COLO829 (cell line): ENCODE data around the gene PHACTR3.
"Not testable (repeated sequence)": the region's sequence is repeated elsewhere in the genome, so short reads cannot be mapped to it uniquely, and the experiment has no call there.

Experiments used
- DNase-seq: peaks from one replicate; pipeline ENCODE4 v3.0.0; 2012; ENCODE audit warnings: low spot score

The PHACTR3 gene

GRCh38 chr20:59589086-59589684 lies 15.2 kb upstream of the PHACTR3 start:
- DNase-seq = no peak

- no peak for DNase-seq
Measured at GRCh38 chr20:59591061-59591460, 13.3 kb upstream of the PHACTR3 start.

GRCh38 chr20:59596690-59597089 lies 7.7 kb upstream of the PHACTR3 start:
- no peak for DNase-seq

- DNase-seq = no peak
Measured at GRCh38 chr20:59597240-59597639, 7.1 kb upstream of the PHACTR3 start.

GRCh38 chr20:59598625-59599310 lies 5.6 kb upstream of the PHACTR3 start:
- peak; percentile 68 for DNase-seq

- DNase-seq = no peak
Measured at GRCh38 chr20:59599941-59600340, 4.4 kb upstream of the PHACTR3 start.

- DNase-seq = no peak
Measured at GRCh38 chr20:59600472-59600871, 3.9 kb upstream of the PHACTR3 start.

- DNase-seq = no peak
Measured at GRCh38 chr20:59602546-59603080, 1.7 kb upstream of the PHACTR3 start.

- no peak for DNase-seq
Measured at GRCh38 chr20:59603176-59603575, 1.2 kb upstream of the PHACTR3 start.

GRCh38 chr20:59604741-59605600 lies 631 bp downstream of the PHACTR3 start:
- DNase-seq = no peak

GRCh38 chr20:59605601-59606364 lies 1.4 kb downstream of the PHACTR3 start:
- DNase-seq = no peak

GRCh38 chr20:59606566-59606965 lies 2.2 kb downstream of the PHACTR3 start:
- no peak for DNase-seq

GRCh38 chr20:59608396-59608795 lies 4.1 kb downstream of the PHACTR3 start:
- no peak for DNase-seq

GRCh38 chr20:59608871-59609270 lies 4.5 kb downstream of the PHACTR3 start:
- DNase-seq = no peak

GRCh38 chr20:59611286-59611685 lies 6.9 kb downstream of the PHACTR3 start:
- no peak for DNase-seq

- no peak for DNase-seq
Measured at GRCh38 chr20:59613861-59614260, 9.5 kb downstream of the PHACTR3 start.

- DNase-seq = no peak
Measured at GRCh38 chr20:59614714-59615113, 10.4 kb downstream of the PHACTR3 start.

- DNase-seq = no peak
Measured at GRCh38 chr20:59616306-59616705, 12.0 kb downstream of the PHACTR3 start.

GRCh38 chr20:59617221-59617620 lies 12.9 kb downstream of the PHACTR3 start:
- DNase-seq = no peak

- no peak for DNase-seq
Measured at GRCh38 chr20:59618131-59618530, 13.8 kb downstream of the PHACTR3 start.

GRCh38 chr20:59618585-59618984 lies 14.2 kb downstream of the PHACTR3 start:
- DNase-seq = not testable (repeated sequence)
